HFF-Myc (cell line): Measurements from ENCODE around the gene TTC27.

Source experiments
- DNase-seq: peaks from one replicate; pipeline ENCODE4 v3.0.0-alpha.2; 2011; ENCODE audit warnings: low read depth; ENCODE audit errors: extremely low read depth
- H3K4me3 ChIP-seq: replicated peaks from 2 replicates; pipeline ENCODE4 v1.5.1; 2011; ENCODE audit warnings: low read depth, mild to moderate bottlenecking, control low read depth, low read length
- CTCF ChIP-seq: IDR thresholded peaks from 2 replicates; pipeline ENCODE4 v1.5.1; 2012; ENCODE audit warnings: mild to moderate bottlenecking, low read depth, low read length, control low read depth; ENCODE audit errors: missing control alignments

TTC27 gene

GRCh38 chr2:32806857-32807256 lies 179.0 kb downstream of the TTC27 start:
- no peak overlapping the region for H3K4me3 ChIP-seq
- TF ChIP-seq CTCF, result no peak
- DNase-seq, result no peak

GRCh38 chr2:32807662-32808061 lies 179.8 kb downstream of the TTC27 start:
- H3K4me3 ChIP-seq, result no peak overlapping the region
- no peak for TF ChIP-seq CTCF
- DNase-seq, result no peak

GRCh38 chr2:32810909-32811495 lies 183.2 kb downstream of the TTC27 start:
- no peak for TF ChIP-seq CTCF
- no peak for DNase-seq
- H3K4me3 ChIP-seq, result no peak overlapping the region

- no peak overlapping the region for H3K4me3 ChIP-seq
- no peak for TF ChIP-seq CTCF
Observed at GRCh38 chr2:32811696-32812095, 183.8 kb downstream of the TTC27 start.

GRCh38 chr2:32812316-32812715 lies 184.5 kb downstream of the TTC27 start:
- no peak for TF ChIP-seq CTCF
- H3K4me3 ChIP-seq, result no peak overlapping the region
- no peak for DNase-seq

More at GRCh38 chr2:32811696-32812095, 183.8 kb downstream of the TTC27 start:
- no peak for DNase-seq

GRCh38 chr2:32820088-32820487 lies 192.2 kb downstream of the TTC27 start:
- no peak for TF ChIP-seq CTCF
- DNase-seq, result no peak
- H3K4me3 ChIP-seq, result no peak overlapping the region

- TF ChIP-seq CTCF, result no peak
- no peak overlapping the region for H3K4me3 ChIP-seq
- DNase-seq, result no peak
Observed at GRCh38 chr2:32820701-32821100, 192.9 kb downstream of the TTC27 start.
